HL-60 (cell line): ENCODE measurements around the gene RPL12.

ENCODE experiments used
- CTCF ChIP-seq: IDR thresholded peaks from one replicate; pipeline ENCODE4 v1.5.1; 2011; ENCODE audit warnings: low read length, control low read depth, inconsistent platforms; ENCODE audit not compliant: insufficient read depth
- GABPA ChIP-seq: IDR thresholded peaks from 2 replicates; pipeline ENCODE4 v1.6.1; 2012; ENCODE audit warnings: low read depth
- POLR2AphosphoS5 ChIP-seq: IDR thresholded peaks from 2 replicates; pipeline ENCODE4 v1.6.1; 2012; ENCODE audit warnings: low read depth
- REST ChIP-seq: IDR thresholded peaks from 2 replicates; pipeline ENCODE4 v1.6.1; 2012; ENCODE audit warnings: low read depth; ENCODE audit not compliant: insufficient replicate concordance

GRCh38 chr9:127438394-127438793 is 12.8 kb downstream of the RPL12 start:
- TF ChIP-seq CTCF (no peak), POLR2AphosphoS5 (no peak), REST (no peak), GABPA (no peak)
